HG02678 (cell line): ENCODE measurements around the gene TBCB.

Source experiments
- ATAC-seq: cut with Tn5 transposase; IDR thresholded peaks from one replicate; pipeline ENCODE4 v1.9.1; 2021; ENCODE audit warnings: mild to moderate bottlenecking, moderate library complexity; ENCODE audit not compliant: unreplicated experiment

Gene TBCB

DNA sequence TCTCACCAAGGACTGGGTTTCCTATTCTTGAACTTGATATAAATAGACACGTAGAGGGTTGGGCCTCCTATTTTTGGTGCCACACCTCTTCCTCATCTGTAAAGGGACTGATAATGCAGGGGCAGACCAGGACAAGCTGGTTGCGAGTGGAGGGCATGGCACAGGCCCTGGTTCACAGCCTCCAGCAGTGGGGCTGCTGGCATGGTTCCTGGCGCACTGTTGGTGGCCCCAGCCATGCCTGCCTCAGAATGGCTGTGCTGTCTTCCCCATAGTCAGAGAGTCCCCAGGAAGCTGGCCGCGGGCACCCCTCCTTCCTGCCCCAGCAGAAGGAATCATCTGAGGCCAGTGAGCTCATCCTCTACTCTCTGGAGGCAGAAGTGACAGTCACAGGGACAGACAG, 14.8 kb upstream of the TBCB start:
- no peak for ATAC-seq

DNA sequence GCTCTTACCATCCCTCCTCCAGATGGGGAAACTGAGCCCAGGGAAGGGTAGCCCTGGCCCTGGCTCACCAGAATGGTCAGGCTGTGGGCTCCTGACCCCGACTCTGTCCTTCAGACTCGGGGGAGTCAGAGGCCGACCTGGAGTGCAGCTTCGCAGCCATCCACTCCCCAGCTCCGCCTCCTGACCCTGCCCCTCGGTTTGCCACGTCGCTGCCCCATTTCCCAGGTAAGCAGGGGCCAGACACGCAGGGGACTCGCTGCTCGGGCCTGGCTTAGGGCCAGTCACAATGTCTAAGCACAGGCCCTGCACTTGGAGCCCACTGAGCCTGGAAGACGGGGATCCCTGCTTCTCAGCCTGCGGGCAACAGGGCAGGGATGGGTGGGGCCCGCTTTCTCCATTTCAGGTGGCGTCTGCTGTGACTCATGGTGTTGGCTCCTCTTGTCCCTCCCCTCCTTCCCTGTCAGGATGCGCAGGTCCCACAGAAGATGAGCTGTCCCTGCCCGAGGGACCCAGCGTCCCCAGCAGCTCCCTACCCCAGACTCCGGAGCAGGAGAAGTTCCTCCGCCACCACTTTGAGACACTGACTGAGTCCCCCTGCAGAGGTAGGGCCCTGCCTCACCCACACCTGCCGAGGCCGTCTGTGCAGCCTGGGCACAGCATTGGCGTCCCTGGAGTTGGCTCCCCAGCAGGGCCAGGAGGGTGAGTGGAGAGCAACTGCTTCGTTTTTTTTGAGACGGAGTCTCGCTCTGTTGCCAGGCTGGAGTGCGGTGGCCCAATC, 13.5 kb upstream of the TBCB start:
- no peak for ATAC-seq

DNA sequence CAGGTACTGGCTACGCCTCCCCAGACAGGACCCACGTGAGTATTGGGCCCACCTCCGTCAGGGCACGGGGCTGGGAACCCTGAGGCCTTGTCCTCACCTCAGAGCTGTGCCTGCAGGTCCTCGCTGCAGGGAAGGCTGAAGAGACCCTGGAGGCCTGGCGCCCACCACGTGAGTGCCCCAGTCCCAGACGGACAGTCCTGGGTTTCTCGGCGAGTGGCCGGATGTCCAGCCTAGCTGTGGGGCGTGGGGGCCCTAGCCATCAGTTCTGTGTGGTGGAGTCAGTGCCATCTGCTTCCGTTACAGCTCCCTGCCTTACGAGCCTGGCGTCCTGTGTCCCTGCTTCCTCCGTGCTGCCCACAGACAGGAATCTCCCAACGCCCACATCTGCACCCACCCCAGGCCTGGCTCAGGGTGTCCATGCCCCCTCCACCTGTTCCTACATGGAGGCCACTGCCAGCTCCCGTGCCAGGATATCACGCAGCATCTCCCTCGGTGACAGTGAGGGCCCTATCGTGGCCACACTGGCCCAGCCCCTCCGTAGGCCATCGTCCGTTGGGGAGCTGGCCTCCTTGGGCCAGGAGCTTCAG, 12.1 kb upstream of the TBCB start:
- ATAC-seq, result no peak

DNA sequence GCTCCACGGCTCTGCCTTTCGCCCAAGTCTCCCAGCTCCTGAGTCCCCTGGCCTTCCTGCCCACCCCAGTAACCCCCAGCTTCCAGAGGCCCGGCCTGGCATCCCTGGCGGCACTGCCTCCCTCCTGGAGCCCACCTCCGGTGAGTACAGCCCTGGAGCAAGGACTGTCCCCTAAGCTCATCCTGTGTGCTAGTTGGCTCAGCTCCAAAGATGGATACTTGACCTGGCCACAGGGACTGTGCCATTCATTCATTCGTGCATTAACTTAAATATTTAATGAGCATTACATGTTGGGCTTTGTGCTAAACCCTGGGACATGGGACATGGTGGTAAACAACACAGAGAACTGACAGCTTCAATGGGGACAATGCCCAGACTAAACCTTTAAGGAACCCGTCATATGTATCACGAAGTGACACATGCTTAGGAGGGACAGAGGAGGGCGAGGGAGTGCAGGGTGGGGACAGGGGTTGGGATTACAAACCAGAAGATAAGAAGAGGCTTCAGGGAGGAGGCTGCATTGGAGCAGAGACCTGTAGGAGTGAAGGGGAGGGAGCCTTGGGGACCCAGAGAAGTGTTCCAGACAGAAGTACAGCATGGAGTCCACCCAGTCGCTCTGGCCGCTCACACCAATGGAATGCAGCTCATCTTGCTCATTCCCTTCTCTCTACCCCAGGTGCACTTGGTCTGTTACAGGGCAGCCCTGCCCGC, 11.3 kb upstream of the TBCB start:
- no peak for ATAC-seq

DNA sequence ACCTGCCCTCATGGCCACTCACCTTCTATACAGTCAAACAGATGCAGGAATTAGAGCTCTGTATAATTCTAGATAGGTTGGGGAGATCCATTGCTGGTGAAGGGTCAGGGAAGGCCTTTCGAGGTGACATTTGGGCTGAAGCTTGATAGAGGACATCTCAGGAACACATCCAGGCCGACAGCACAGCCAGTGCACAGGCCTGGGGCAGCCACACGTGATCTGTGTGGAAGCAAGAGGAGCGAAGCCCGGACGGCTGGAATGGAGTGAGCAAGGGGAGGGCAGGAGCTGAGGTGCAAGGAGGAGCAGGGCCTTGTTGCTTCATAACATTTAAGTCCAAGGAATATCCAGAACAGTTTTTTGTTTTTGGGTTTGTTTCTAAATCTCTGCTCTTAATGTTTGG, 8.8 kb upstream of the TBCB start:
- ATAC-seq, result no peak

DNA sequence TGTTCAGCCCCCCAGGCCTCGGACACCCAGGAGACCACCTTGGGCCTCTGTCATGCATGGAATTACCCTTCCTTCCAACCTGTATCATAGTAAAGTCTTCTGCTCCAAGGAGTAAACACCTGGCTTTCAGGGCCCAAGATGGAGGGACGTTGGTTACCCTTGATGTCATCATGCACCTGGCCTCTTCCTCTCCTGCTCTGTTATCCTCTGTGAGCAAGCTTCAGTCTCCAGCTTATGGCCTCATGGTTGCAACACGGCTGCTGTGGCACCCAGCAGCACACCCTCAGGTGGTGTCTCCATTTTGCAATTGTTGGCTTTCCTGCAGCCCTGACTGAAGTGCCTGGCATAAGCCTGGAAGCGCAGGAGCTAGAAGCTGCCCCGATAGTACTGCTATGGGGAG, 8.3 kb upstream of the TBCB start:
- ATAC-seq, result no peak

DNA sequence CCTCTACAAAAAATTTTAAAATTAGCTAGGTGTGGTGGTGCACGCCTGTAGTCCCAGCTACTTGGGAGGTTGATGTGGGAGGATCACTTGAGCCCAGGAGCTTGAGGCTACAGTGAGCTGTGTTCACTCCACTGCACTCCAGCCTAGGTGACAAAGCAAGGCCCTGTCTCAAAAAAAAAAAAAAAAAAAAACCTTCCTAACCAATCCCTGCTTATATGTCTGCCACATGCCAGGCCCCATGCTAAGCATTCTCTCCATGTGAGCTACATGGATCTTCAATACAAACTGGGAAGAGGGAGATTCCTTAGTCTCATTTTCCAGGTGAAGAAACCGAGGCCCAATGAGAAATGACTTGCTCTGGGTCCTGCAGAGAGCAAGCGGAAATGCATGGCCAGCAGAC, 6.6 kb upstream of the TBCB start:
- ATAC-seq, result no peak

DNA sequence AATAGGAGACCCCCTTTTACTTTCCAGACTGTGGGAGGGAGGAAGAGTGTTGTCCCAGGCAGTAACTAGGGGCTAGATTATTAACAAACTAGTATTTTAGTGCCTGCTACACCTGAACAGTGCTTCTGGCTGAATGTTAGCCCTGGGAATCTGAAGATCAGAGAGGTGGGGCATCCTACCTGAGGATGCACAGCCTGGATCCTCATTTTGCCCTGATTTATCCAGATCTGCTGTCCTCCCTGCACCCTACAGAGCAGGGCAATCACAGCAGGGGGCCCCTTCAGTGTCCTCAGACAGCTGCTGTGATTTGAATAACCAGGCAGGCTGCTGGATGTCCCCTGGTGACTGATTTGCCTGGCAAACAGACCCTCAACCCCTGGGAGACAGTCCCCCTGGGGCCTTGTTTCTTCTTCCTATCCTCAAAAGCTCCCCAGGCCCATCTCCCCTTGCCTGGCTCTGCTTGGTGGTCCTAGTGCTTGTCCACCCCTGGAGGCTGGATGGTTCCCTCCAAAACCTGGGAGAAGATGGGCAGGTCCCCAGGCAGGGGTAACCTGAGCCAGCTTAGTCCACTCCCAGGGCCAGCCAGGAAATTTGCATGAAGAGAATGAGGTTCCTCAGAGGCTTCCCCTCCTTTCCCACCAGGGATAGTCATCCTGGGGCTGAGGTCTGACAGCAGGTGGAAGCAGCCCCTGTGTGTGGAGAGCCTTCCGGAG, 4.6 kb upstream of the TBCB start, which contains the start of gene OVOL3:
TSS of gene OVOL3 (plus strand) at position 657 of the 713 bp plus-strand sequence. CDS start 60 bp downstream, outside the sequence.
- no peak for ATAC-seq

DNA sequence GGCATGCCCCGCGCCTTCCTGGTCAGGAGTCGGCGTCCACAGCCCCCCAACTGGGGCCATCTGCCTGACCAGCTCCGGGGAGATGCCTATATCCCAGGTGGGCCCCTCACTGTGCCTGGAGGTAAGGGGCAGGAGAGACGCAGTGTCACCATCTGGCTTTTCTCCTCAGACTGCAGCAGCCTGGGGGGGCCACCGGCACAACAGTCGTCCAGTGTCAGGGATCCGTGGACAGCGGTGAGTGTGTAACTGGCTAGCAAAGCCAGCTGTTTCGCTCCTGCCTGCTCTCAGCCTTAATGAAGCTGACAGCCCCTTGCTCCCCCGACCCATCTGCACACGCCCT, 4.1 kb upstream of the TBCB start:
- no peak for ATAC-seq

DNA sequence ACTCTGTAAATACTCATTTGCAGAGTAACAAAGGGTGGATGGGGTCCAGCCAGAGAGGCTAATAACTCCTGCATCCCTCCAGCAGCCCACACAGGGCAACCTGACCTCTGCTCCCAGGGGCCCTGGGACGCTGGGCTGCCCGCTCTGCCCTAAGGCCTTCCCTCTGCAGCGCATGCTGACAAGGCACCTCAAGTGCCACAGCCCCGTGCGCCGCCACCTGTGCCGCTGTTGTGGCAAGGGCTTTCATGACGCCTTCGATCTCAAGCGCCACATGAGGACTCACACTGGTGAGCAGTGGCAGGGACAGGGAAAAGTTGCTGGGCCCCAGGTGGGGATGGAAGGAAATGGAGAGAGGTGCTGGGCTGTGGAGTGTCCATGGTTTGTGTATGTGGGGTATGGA, 2.6 kb upstream of the TBCB start:
- ATAC-seq, result no peak

DNA sequence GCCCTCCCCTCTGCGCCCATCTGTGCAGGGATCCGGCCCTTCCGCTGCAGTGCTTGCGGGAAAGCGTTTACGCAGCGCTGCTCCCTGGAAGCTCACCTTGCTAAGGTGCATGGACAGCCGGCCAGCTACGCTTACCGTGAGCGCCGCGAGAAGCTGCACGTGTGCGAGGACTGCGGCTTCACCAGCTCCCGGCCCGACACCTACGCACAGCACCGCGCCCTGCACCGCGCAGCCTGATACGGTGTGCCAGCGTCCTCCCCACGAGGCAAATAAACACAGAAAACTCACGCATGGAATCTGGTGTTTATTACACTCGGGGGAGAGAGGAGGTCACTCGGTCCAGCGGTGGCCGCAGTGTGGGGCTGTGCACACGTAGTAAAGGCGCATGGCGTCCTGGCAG, 1.8 kb upstream of the TBCB start:
- ATAC-seq, result no peak

DNA sequence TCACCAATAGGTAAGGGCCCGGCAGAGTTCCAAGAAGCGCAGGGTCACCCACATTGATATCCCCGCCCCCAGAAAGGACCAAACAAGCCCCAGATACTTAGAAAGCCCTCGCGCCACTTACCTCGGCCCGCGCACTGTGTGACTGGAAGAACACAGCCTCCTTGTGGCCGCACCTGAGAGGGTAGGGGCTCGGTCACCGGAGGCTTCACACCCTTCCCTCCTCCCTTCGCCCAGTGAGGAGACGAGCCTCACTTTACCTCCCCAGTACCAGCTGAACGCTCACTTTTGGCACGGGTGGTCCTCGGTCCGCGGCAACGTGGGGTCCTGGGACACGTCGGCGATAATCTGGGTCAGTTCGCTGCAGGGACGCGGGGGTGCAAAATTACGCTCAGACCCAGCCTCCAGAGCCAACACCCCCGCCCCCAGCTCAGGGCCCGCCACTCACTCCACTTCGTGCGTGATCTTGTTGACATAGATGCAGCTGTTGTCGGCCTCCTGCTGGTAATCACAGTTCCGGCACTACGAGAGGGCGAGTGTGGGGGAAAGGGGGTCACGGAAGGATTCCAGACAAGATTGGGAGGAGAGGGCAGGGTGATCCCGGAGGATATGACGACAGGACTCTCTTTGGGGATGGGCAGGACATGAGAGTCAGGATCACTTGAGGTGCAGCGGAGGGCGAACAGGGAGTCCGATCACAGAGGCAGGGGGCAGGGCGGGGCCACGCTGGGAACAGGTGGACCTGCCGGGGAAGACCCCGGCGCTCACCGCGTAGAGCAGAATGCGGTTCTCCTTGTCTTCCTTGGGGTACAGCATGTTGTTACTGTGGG, 1.2 kb upstream of the TBCB start:
- no peak for ATAC-seq

DNA sequence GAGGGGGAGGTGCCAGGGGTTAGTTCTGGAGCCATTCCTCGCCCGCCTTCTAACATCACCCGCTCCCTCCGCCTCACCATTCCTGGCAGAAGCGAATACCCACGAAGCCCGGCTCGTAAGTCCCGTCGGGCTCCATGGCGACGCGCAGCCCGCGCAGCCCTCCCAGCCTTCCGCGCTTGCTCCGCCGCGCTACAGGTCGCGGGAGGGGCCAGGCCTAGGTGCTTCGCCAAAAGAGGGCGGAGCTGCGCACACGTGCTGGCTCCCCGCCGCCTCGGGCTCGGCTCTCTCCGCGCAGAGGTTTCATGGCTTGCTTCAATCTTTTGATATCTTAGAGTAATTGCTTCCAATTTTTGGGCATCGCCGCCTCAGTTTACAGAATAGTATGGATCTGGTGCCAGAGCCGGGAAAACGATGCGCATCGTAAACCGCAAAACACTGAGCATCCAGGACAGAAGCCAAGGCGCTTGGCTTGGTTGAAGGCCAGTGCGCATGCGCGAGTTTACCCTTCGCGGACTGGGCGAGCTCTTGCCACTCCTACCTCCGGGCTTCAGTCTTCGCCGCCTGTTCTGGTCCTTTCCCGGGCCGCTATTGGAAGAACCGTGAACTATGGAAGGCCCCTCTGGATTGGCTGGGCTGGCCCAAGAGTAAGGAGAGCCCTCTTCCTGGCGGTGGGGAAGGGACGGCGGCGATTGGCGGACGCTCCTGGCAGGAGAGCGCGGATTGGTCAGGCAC, 381 bp upstream of the TBCB start, which contains the start of gene POLR2I:
TSS of gene POLR2I (minus strand) at position 155 of the 732 bp plus-strand sequence. CDS start at position 136, 19 bp downstream.
- peak; percentile 84 for ATAC-seq

DNA sequence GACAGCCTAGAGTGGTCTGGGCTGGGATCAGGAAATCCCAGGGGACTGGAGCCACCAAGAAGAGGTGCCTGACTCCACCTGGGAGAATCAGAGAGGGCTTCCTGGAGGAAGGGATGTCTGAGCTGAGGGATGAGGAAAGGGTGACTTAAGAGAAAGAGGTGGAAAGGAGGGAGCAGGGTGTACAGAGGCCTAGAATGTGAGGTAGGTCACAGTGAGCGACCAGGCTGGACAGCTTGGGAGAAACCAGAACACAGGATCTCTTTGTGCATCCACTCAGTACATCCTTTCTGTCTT, 1.0 kb downstream of the TBCB start:
- no peak for ATAC-seq

DNA sequence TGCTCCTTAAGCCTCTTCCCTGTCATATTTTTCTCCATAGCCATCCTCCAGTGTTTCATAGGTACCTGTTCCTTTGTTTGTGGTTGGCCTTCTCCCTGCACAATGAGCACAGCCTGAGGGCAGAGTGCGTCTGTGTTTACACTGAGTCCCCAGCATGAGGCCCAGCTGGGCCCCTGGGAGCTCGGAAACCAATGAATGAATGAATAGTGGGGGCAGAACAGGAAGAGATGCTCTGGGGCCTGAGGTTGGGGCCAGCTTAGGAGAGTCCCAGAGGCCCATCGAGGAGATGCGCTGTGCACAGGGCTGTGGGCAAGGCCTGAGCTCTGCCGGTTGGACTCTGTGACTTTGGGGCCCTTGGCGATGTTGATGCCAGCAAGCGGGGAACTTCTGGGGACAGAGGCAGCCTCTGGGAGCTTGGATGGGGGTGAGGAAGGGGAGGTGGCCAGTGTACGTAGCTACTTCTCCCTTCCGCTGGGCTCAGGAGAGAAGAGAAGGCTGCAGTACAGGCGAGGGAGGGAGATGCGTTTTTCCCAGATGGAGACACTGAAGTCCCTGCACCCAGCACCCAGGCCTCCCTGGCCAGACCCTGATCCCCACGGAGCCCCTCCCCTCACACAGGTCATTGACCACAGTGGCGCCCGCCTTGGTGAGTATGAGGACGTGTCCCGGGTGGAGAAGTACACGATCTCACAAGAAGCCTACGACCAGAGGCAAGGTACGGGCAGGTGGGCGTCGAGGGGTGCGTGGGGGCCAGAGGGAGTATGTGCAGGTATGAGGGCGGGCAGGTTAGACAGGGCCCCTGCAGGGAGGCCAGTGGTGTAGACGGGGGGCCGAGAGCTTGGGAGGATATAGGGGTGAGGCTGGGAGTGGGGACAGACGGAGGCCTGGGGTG, 5.1 kb downstream of the TBCB start:
- ATAC-seq, result no peak

DNA sequence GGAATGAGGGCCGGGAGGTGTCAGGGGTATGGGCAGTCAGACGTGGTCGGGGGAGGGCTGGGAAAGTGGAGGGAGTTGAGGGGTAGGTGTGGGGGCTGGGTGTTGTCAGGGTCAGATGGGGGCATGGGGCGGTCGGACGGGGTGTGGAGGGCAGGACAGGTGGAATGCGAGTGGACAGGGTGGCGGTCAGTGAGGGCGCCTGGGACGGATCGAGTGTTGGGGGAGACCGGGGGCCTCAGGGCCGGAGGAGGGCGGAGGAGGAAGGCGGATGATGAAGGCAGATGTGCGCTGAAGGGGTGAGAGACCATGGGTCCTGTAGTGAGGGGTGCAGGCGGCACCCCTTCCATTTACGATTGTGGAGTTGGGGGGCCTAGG, 5.7 kb downstream of the TBCB start:
- ATAC-seq, result no peak

DNA sequence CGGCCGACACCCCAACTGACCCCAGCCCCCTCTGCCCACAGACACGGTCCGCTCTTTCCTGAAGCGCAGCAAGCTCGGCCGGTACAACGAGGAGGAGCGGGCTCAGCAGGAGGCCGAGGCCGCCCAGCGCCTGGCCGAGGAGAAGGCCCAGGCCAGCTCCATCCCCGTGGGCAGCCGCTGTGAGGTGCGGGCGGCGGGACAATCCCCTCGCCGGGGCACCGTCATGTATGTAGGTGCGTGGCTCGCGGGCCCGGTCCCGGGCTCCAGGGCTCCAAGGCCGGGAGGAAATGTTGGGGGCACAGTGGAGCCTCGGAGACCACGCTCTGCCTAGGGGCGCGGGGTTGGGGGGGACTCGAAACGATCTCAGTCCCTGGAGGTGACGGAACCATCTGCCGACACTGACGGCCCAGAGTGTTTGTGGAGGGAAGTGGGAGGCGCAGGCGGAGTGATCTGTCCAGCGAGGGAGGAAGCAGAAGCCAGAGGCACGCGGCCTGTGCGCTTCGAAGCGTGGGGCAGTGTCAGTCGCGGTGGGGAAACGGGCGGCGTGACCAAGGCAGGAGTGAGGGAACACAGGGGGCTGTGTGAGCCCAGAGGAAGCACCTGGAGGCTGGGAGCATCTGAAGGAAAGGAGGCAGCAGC, 6.3 kb downstream of the TBCB start:
- no peak for ATAC-seq

DNA sequence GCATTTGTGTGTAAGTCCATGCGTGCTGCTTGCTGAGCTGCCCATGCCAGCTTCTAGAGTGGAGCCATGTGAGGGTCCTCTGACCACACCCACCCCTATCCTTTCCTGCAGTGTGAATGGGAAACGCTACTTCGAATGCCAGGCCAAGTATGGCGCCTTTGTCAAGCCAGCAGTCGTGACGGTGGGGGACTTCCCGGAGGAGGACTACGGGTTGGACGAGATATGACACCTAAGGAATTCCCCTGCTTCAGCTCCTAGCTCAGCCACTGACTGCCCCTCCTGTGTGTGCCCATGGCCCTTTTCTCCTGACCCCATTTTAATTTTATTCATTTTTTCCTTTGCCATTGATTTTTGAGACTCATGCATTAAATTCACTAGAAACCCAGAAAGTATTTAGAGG, 10.3 kb downstream of the TBCB start:
- ATAC-seq, result no peak

DNA sequence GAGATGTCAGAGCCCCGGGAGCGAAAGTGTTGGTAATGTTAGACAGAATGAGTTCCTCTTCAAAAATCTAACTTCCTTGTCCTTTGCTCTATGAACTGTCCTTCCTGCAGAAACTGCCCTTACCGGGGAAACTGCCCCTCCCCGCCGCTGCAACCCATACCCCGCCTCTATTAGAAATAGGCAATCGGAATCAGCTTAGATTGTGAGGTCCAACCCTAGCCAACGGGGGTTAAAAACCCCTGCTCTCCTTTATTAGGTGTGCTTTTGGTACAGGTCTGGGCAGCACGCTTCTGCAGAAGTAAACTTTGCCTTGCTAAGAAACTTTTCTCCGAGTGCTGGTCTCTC, 13.1 kb downstream of the TBCB start:
- no peak for ATAC-seq
